BLaER1 treated with 17β-estradiol and CSF1 and Interleukin-3, amounts not matched to agents 10 nM and 100 nM (cell line): Measurements from ENCODE around the gene XPR1.
"Not testable (repeated sequence)": the region's sequence is repeated elsewhere in the genome, so short reads cannot be mapped to it uniquely, and the experiment has no call there.

Experiments used
- H3K27ac ChIP-seq, 11 experiments: shearing (Covaris generic); formaldehyde crosslinking; 2 replicates each; pipeline ENCODE4 v1.8.1; 2022
- H3K27me3 ChIP-seq, 11 experiments: shearing (Covaris generic); formaldehyde crosslinking; 2 replicates each; pipeline ENCODE4 v1.8.1; 2022
- H3K36me3 ChIP-seq, 11 experiments: shearing (Covaris generic); formaldehyde crosslinking; 2 replicates each; pipeline ENCODE4 v1.8.1; 2022
- H3K4me1 ChIP-seq, 10 experiments: shearing (Covaris generic); formaldehyde crosslinking; 2 replicates each; pipeline ENCODE4 v1.8.1; 2022
- H3K4me2 ChIP-seq, 11 experiments: shearing (Covaris generic); formaldehyde crosslinking; 2 replicates each; pipeline ENCODE4 v1.8.1; 2022
- H3K4me3 ChIP-seq, 10 experiments: shearing (Covaris generic); formaldehyde crosslinking; 2 replicates each; pipeline ENCODE4 v1.8.1; 2022
- H3K9ac ChIP-seq, 11 experiments: shearing (Covaris generic); formaldehyde crosslinking; 2 replicates each; pipeline ENCODE4 v1.8.1; 2022
- H3K9me3 ChIP-seq, 11 experiments: shearing (Covaris generic); formaldehyde crosslinking; replicated peaks in 1 of 11; 2 replicates each; pipeline ENCODE4 v1.8.1; 2022
- H4K20me1 ChIP-seq, 11 experiments: shearing (Covaris generic); formaldehyde crosslinking; 2 replicates each; pipeline ENCODE4 v1.8.1; 2022
- Cebpa-rat ChIP-seq, 11 experiments: shearing (Covaris generic); IDR thresholded peaks; 2 replicates each; pipeline ENCODE4 v1.8.1; 2022

Gene XPR1

DNA sequence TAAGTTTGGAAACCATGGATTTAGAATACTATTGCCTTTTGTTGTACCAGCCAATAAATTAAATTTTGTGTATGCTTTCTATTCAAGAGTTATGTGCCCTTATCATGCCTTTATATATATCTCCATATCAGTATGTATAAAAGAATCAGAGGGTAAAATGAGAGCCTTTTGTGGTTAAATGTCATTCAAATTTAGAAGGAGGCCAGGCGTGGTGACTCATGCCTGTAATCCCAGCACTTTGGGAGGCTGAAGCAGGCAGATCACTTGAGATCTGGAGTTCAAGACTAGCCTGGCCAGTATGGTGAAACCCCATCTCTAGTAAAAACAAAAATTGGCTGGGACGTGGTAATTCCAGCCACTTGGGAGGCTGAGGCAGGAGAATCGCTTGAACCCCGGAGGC, 88.9 kb downstream of the XPR1 start:
- no peak for TF ChIP-seq Cebpa-rat (IDR thresholded peaks at IDR 0.05)
- H3K4me3 ChIP-seq = no peak overlapping the region
- no peaks in the 10 kb centered on the region for H4K20me1 ChIP-seq
- H3K4me2 ChIP-seq = no peak overlapping the region
- H3K27ac ChIP-seq = no peak overlapping the region
- no peaks in the 10 kb centered on the region for H3K27me3 ChIP-seq
- no peaks in the 10 kb centered on the region for H3K4me1 ChIP-seq
- H3K9ac ChIP-seq = no peak overlapping the region
- peaks cover 0 to 5% (median 0%) of the 10 kb centered on the region in 11 experiments; a peak in 2 of 22 replicates for H3K36me3 ChIP-seq
- H3K9me3 ChIP-seq = peaks cover 0 to 9% (median under 1%) of the 10 kb centered on the region in 11 experiments; a peak in 7 of 22 replicates

- Histone ChIP-seq H3K9me3 (peaks cover 13 to 27% (median 18%) of the 10 kb centered on the region in 11 experiments), H3K9ac (no peak overlapping the region), H3K4me2 (no peak overlapping the region), H3K4me1 (no peaks in the 10 kb centered on the region), H3K27ac (no peak overlapping the region), H3K27me3 (no peaks in the 10 kb centered on the region), H3K36me3 (peaks cover 0 to 10% (median 0%) of the 10 kb centered on the region in 11 experiments; a peak in 2 of 22 replicates), H3K4me3 (no peak overlapping the region), H4K20me1 (no peaks in the 10 kb centered on the region)
- TF ChIP-seq Cebpa-rat (IDR thresholded peaks at IDR 0.05) = no peak
Measured at GRCh38 chr1:180722586-180722985, 90.8 kb downstream of the XPR1 start.

DNA sequence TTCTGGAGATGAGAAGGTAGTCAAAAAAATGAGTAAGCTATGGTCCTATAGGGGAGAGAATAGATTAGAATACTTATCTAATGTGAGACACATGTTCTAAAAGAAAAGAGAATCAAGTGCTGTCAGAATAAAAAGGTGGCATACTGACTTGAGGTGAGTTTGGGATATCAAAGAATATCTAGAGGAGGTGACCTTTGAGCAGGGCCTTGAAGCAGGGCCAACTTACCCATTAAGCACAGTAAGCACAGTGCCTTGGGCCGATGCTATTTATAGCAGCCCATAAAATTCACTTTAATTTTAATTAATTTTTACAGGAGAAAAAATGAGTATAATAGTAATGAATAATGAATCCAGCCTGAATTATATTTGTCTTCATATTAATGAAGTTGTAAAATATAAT, 92.2 kb downstream of the XPR1 start:
- H3K4me1 ChIP-seq = no peaks in the 10 kb centered on the region
- no peaks in the 10 kb centered on the region for H3K27me3 ChIP-seq
- peaks cover 0 to 10% (median 0%) of the 10 kb centered on the region in 11 experiments; a peak in 4 of 22 replicates for H3K36me3 ChIP-seq
- no peak for TF ChIP-seq Cebpa-rat (IDR thresholded peaks at IDR 0.05)
- no peak overlapping the region for H3K27ac ChIP-seq
- H3K4me2 ChIP-seq = no peak overlapping the region
- no peaks in the 10 kb centered on the region for H4K20me1 ChIP-seq
- peaks cover 22 to 40% (median 30%) of the 10 kb centered on the region in 11 experiments for H3K9me3 ChIP-seq
- no peak overlapping the region for H3K4me3 ChIP-seq
- H3K9ac ChIP-seq = no peak overlapping the region

DNA sequence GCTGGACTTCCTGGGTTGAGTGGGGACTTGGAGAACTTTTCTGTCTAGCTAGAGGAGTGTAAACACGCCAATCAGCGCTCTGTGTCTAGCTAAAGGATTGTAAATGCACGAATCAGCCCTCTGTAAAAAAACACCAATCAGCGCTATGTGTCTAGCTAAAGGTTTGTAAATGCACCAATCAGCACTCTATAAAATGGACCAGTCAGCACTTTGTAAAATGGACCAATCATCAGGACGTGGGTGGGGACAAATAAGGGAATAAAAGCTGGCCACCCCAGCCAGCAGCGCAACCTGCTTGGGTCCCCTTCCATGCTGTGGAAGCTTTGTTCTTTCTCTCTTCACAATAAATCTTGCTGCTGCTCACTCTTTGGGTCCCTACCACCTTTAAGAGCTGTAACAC, 94.2 kb downstream of the XPR1 start:
- H3K9ac ChIP-seq, H3K27me3 ChIP-seq, H3K4me1 ChIP-seq: not testable (repeated sequence)

DNA sequence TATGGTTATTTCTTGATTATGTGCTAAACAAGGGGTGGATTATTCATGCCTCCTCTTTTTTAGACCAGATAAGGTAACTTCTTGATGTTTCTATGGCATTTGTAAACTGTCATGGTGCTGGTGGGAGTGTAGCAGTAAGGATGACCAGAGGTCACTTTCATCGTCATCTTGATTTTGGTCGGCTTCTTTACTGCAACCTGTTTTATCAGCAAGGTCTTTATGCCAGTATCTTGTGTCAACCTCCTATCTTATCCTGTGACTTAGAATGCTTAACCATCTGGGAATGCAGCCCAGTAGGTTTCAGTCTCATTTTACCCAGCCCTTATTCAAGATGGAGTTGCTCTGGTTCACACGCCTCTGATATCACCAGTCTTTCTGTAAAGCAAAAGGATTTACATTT, 95.9 kb downstream of the XPR1 start:
- H4K20me1 ChIP-seq, H3K4me1 ChIP-seq, H3K27ac ChIP-seq, H3K27me3 ChIP-seq, H3K9ac ChIP-seq, H3K4me3 ChIP-seq, H3K4me2 ChIP-seq: not testable (repeated sequence)
- H3K9me3 ChIP-seq = peaks cover 59 to 72% (median 67%) of the 10 kb centered on the region in 11 experiments
- H3K36me3 ChIP-seq = peaks cover 7 to 31% (median 16%) of the 10 kb centered on the region in 11 experiments; a peak in 18 of 22 replicates

More for the DNA sequence above, 94.2 kb downstream of the XPR1 start:
- H3K36me3 ChIP-seq = peaks cover 0 to 22% (median 6%) of the 10 kb centered on the region in 11 experiments; a peak in 15 of 22 replicates
- H3K4me2 ChIP-seq, H3K27ac ChIP-seq, H3K4me3 ChIP-seq, H4K20me1 ChIP-seq: not testable (repeated sequence)
- peaks cover 42 to 55% (median 50%) of the 10 kb centered on the region in 11 experiments for H3K9me3 ChIP-seq

DNA sequence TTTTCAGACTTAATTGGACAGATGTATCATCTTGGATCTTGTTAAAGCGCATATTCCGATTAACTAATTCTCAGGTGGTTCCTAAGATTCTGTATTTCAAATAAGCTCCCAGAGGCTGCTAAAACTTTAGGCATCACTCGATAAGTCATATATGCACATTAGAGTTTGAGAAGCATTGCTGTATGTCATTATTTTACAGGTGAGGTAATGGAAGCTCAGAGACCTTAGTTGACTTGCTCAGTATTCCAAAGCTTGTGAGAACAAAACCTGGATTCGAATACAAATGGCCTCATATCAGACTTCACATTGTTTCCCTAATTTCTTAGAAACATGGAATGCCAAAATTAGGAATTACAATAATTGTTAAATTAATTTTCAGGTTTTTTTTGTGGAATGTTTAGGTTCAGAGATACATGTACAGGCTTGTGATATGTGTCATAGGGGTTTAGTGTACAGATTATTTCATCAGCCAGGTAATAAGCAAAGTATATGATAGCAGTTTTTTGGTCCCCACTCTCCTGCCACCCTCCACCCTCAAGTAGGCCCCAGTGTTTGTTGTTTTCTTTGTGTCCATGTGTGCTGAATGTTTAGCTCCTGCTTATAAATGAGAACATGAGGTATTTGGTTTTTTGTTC, 96.8 kb downstream of the XPR1 start:
- H3K9ac ChIP-seq = no peak overlapping the region
- H3K27me3 ChIP-seq = no peaks in the 10 kb centered on the region
- H3K4me3 ChIP-seq = no peak overlapping the region
- H3K4me1 ChIP-seq = no peaks in the 10 kb centered on the region
- no peaks in the 10 kb centered on the region for H4K20me1 ChIP-seq
- H3K27ac ChIP-seq = no peak overlapping the region
- H3K4me2 ChIP-seq = no peak overlapping the region
- H3K36me3 ChIP-seq = peaks cover 7 to 37% (median 23%) of the 10 kb centered on the region in 11 experiments; a peak in 19 of 22 replicates
- TF ChIP-seq Cebpa-rat (IDR thresholded peaks at IDR 0.05) = no peak
- peaks cover 67 to 80% (median 76%) of the 10 kb centered on the region in 11 experiments for H3K9me3 ChIP-seq

DNA sequence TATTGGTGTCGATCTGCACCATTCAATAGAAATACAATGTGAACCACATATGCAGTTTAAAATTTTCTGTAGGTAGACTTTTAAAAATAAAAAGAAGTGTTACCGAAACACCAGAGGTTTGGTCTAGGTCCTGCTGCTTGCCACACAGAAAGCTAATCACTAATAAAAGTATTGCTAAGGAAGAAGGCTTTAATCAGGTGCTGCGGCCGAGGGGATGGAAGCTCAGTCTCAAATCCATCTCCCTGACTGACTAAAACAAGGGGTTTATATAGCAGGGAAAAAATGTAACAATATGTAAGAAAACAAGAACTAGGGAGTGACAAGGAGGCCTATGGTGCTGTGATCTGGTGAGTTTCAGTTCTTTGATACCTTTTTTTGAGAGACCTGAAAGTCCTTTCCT, 99.3 kb downstream of the XPR1 start:
- H3K9ac ChIP-seq = no peak overlapping the region
- H3K4me1 ChIP-seq = no peaks in the 10 kb centered on the region
- peaks cover 16 to 47% (median 29%) of the 10 kb centered on the region in 11 experiments; a peak in 21 of 22 replicates for H3K36me3 ChIP-seq
- H3K27me3 ChIP-seq = no peaks in the 10 kb centered on the region
- H3K9me3 ChIP-seq = peaks cover 88 to 98% (median 97%) of the 10 kb centered on the region in 11 experiments
- no peak for TF ChIP-seq Cebpa-rat (IDR thresholded peaks at IDR 0.05)
- no peak overlapping the region for H3K4me3 ChIP-seq
- no peaks in the 10 kb centered on the region for H4K20me1 ChIP-seq
- no peak overlapping the region for H3K4me2 ChIP-seq
- no peak overlapping the region for H3K27ac ChIP-seq

DNA sequence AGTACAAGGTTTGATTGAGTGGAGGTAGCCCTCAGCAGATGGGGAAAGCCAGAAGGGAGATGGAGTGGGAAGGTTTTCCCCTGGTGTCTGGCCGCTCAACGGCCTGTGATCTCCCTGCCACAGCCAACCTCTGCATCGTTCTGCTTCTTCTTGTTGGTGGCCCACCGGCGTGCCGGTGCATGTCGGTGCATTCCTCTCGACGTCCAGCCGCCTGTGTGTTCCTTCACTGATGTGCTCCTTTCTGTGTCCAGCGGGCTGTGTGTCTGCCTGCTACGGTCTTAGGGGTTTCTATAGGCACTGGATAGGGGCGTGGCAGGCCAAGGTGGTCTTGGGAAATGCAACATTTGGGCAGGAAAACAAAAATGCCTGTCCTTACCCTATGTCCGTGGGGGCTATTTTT, 101.0 kb downstream of the XPR1 start:
- no peak overlapping the region for H3K9ac ChIP-seq
- H3K9me3 ChIP-seq = peaks cover 81 to 95% (median 89%) of the 10 kb centered on the region in 11 experiments
- H3K4me1 ChIP-seq = no peaks in the 10 kb centered on the region
- H4K20me1 ChIP-seq = no peaks in the 10 kb centered on the region
- peak overlapping the region in 1 of 10 experiments; percentile 21; a peak in 1 of 20 replicates for H3K4me3 ChIP-seq
- peaks cover 16 to 47% (median 29%) of the 10 kb centered on the region in 11 experiments; a peak in 21 of 22 replicates for H3K36me3 ChIP-seq
- TF ChIP-seq Cebpa-rat (IDR thresholded peaks at IDR 0.05) = no peak
- H3K27me3 ChIP-seq = no peaks in the 10 kb centered on the region
- H3K4me2 ChIP-seq = no peak overlapping the region
- H3K27ac ChIP-seq = no peak overlapping the region

DNA sequence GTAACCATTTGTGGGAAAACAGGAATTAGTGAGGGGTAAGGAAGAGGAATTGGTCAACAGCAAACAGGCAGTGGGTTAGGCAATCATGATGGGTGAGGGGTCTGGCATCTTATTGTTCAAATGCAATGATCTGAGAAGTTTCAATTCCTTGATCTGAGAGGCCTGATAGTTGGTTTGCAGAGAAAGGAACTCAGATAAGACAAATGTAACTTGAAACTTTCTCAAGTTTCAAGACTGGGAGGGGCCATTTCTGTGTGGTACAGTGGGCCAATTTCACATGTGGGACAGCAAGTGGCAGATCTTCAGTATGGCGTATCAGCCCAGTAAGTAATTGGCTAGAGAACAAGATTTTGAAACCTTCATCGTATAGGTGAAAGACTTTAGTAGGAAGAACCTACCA, 102.5 kb downstream of the XPR1 start:
- Histone ChIP-seq H3K27me3 (no peaks in the 10 kb centered on the region), H3K4me1 (no peaks in the 10 kb centered on the region), H4K20me1 (no peaks in the 10 kb centered on the region), H3K27ac (no peak overlapping the region), H3K36me3 (peaks cover 16 to 47% (median 24%) of the 10 kb centered on the region in 11 experiments; a peak in 21 of 22 replicates), H3K4me3 (0 out of 20 replicates have a peak overlapping the region, but pooled peaks of 1 of the 10 experiments have one; percentile 5), H3K4me2 (no peak overlapping the region), H3K9me3 (peaks cover 71 to 87% (median 77%) of the 10 kb centered on the region in 11 experiments), H3K9ac (no peak overlapping the region)
- no peak for TF ChIP-seq Cebpa-rat (IDR thresholded peaks at IDR 0.05)

- Histone ChIP-seq H3K4me1 (no peaks in the 10 kb centered on the region), H3K27me3 (no peaks in the 10 kb centered on the region), H3K9me3 (peaks cover 31 to 61% (median 40%) of the 10 kb centered on the region in 11 experiments), H3K9ac (no peak overlapping the region), H3K27ac (no peak overlapping the region), H3K36me3 (peaks cover 0 to 22% (median 5%) of the 10 kb centered on the region in 11 experiments; a peak in 7 of 22 replicates), H3K4me2 (no peak overlapping the region), H3K4me3 (no peak overlapping the region), H4K20me1 (no peaks in the 10 kb centered on the region)
- TF ChIP-seq Cebpa-rat (IDR thresholded peaks at IDR 0.05) = no peak
Measured at GRCh38 chr1:180742663-180743062, 110.8 kb downstream of the XPR1 start.
